Measurements from ENCODE around the gene FBLN5.
"Not testable (repeated sequence)": the region's sequence is repeated elsewhere in the genome, so short reads cannot be mapped to it uniquely, and the experiment has no call there.

Gene FBLN5

DNA sequence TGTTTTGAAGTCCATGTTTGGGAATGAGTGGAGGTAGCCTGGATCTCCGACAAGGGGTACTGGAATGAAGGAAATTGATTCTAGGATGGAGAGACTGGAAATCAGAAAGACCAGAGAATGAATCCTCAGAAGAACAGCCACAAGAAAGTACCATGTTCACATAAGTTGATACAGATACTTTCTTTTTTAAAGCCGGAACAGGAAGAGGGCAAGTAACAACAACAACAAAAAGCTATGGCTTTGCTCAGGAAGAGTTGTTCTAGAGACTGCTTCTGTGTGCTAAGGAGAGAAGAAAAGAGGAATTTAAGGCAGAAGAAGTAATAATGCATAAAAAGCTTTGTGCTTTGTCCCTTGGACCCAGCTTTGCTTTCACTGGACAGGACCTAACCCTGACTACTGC, 86.4 kb downstream of the FBLN5 start:
- no peak for DNase-seq (ENCODE audit: low spot score)

DNA sequence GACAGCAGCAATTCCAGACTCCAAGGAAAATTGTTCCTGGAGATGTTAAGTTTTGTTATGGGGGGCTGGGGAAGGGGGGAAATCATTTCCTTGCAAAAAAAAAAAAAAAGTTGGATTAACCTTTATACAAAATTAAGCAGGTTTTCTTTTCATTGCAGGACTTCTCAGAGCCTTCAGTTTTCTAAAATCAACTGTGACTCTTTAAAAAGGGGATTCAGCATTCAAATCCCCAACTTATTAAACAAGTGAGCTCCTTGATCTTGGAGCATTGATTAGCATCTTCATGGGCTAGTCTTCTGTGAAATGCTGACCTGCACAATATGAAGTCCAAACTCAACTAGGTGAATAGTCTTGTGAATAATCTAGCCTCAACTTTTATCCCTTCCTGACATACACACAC, 87.3 kb downstream of the FBLN5 start:
- no peak for DNase-seq (ENCODE audit: low spot score)

DNA sequence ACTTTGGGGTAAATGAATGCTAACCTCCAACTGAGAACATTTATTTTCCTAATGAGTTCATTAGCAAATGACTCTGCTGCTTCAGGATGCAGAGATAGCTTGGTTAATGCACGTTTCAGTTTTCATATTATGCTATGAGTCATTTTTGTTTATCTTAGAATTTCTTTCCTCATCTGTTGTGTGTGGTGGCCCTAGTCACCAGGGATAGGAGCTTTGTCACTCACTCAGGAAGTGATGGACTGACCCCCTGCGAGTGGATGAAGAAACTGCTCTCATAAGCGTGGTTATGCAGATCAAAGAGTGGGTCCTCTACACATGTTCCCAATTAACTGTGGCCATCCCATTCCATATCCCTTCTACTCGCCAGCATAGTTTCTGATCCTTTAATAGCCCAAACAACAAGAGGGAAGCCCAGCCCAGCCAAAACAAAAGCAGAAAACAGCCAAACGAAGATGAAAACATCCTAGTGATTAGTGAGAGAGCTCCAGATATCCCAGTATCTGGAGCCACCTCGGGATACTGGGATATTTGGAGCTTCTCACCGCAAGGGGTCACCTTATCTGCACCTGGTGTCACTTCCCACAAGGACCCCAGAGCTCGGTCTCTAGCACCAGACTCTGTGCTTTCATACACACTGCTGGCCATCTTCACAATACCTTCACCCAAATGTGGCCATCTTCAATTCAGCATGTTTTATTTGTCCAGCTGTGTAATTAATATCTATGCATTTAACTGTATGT, 88.8 kb downstream of the FBLN5 start:
- DNase-seq (ENCODE audit: low spot score): no peak

DNA sequence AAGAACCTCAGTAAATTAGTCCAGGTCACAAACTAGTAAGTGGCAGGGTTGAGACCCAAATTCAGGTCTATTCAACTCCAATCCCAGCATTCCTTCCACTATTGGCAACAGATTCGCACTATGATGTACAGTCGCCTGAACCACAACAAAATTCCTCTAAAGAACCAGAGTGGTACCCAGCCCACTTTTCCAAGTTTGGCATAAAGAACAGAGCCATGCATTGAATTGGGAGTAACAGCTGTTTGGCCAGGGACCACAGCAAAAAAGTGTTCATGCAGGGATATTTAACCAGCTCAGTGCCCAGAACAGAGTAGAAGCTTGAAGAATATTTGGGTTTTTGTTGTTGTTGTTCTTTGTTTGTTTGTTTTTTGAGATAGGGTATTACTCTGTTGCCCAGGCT, 89.9 kb downstream of the FBLN5 start:
- no peak for DNase-seq (ENCODE audit: low spot score)

DNA sequence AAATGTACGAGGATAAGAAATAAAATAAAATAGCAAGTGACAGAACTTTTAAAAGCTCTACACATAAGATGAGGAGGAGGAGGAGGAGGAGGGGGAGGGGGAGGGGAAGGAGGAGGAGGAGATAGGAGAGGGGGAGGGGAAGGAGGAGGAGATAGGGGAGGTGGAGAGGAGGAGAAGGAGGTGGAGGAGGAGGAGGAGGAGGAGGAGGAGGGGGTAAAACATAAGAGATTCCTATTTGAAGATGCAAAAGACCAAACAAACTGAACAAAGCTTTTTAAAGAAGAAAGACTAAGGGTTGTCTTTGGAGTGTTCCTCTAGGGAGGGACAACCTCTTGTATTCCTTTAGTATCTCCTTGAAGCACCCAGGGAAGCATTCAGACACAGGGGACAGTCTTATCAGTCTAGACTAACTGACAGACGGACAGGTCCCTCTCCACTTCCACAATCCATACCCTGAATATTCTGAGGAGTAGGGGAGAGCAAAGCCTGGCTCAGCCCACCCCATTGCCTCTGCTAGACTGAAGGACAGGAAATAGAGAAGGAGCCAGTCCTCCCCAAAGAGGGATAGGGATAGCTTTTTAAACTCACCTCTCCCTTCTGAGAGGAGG, 93.1 kb downstream of the FBLN5 start:
- no peak for DNase-seq (ENCODE audit: low spot score)

DNA sequence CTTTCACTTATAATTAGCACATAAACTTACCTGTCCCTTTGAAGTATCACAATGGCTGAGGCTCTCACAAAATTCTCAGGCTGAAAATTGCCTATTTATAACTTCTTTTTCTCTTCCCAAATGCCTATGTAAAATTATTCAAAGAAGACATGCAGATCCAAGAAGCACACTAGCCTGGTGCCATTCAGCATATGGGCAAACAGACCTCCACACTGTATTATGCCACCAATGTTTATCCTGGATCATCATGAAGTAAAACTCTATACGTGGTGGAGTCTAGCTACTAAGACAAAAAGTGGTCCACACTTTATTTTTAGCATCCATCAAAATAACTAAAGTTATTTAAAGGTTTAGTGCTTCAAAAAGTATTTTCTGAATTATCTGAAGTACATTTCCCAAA, 95.9 kb downstream of the FBLN5 start:
- no peak for DNase-seq (ENCODE audit: low spot score)

DNA sequence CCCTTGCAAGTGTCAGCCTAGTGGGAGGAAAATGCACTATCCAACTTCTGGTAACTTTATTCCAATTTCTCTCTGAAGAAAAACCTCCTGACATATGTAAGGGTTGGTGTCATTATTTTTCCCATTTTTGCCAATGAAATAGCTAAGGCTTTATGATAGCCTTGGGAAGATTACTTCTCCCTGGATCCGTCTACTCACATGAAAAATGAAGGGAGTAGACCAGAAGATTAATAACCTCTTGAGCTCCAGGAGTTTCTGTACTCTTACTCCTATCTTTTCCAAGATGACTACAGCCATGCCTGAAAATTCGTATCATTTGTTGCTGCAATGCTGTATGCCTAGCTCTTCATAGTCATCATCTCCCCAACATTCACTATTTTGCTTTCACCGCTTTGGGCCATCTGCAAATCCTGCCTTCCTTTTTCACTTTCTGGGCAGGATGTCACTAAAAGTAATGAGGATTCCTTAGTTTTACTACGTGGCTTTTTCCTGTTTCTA, 98.9 kb downstream of the FBLN5 start:
- DNase-seq (ENCODE audit: low spot score): no peak

DNA sequence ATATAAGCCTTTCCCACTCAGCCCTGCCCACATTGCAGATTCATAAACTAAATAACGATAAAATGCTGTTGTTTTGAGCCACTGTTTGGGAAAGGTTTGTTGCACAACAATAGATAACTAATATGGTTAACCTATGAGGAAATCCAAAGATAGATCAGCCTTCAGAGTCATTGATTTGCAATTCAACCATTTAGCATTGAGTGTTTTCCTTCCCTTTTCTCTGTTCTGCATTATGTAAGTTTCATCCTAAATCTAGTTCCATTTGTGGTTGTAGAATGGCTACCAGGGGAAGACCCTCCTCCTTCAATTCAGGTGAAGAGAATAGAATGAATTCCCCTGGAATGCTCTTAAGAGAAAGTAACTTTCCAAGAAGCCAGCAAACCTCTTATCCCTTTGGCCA, 99.8 kb downstream of the FBLN5 start:
- no peak for DNase-seq (ENCODE audit: low spot score)

DNA sequence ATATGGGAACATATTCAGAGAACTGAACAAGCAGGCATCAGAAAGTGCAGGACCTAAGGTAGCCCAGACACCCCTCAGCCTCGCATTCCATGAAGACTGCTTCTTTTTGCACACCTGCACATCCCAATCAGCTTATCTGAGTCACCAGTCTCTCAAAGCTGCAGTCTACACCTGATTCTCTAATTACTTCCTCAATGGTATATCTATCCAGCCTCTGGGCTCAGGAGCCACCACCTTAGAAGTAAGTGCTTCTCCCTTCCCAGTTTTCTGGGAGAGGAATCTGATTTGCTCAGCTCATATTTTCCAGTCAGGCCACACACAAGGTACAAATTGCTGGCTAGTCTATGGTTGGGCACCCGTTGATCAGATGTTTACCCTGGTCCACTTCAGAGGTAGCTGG, 101.8 kb downstream of the FBLN5 start:
- DNase-seq (ENCODE audit: low spot score): no peak

DNA sequence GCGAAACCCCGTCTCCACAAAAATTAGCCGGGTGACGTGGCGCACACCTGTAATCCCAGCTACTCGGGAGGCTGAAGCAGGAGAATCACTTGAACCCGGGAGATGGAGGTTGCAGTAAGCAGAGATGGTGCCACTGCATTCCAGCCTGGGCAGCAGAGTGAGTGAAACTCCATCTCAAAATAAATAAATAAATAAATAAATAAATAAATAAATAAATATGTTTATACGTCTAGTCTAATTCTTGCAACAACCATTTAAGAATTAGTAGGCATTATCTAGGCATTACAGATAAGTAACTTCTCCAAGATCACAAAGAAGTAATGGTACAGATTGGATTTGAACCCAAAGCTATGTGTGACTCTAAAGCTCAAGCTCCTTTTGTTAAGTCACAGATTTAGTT, 102.4 kb downstream of the FBLN5 start:
- DNase-seq (ENCODE audit: low spot score): not testable (repeated sequence)

DNA sequence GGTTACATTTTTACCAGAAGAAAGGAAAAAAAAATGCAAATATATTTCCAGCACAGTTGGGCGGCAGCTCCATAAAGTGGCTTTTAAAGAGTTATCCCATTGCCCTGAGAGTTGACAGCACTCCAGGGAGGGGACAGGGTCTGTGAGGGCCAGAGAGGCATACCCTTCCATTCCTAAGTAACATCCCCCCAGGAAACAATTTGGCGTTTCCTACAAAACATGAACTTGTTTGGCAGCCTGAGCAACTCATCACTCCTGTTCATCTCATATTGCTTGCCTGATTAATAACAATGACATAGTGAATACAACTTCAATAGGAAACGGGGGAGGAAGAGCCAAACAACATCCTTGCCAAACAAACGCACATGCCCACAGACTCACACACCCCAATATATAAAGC, 103.5 kb downstream of the FBLN5 start:
- no peak for DNase-seq (ENCODE audit: low spot score)

DNA sequence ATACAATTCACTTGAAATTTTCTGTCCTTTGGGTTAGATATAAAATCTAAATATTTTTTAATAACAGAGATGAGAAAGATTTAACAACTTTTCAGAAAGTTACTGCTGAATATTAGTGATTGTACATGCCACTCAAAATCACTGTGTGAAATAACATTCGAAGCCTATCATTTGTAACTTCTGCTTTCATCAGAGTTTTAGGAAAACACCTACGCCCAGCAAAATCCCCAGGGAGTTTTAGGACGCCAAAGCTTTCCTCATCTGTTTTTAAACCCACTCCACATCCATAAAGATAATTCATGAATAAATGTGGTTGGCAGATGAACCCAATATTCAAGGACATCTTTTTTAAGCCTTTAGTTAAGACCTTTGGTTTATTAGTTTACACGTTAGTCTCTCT, 104.1 kb downstream of the FBLN5 start:
- no peak for DNase-seq (ENCODE audit: low spot score)

DNA sequence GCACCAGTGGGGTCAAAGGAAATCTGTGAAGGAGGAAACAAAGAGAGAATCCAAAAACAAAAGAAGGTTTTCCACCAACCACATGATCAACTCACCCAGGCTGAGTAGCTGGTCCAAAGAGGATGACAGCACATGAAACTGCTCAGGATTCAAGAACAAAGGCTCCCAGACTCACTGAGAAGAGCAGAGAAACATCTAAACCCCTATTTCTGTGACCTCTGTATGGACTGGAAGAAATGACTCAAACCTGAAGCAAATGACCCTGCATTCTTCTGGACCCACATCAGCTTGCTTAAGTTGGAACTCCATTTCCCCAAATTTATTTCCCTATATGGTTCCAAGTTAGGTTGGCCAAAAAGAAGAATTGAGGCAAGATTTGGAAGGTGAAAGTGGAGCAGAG, 106.4 kb downstream of the FBLN5 start:
- DNase-seq (ENCODE audit: low spot score): no peak

DNA sequence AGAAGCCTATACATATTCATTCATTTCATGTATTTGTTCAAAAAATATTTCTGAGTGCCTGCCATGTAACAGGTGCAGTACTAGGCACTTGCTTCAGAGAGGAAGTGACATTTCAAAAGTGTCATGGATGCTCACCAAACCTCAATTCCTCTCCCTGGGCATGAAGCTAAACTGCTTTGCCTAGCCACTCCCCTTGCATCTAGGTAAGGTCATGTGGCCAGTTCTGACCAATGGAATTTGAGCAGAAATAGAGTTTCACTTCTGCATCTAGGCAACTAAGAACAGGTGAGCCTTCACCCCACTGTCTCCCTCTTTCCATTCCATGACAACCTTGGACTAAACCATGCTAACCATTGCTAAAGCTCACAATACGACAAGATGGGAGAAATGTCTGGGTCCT, 107.7 kb downstream of the FBLN5 start:
- DNase-seq (ENCODE audit: low spot score): no peak

DNA sequence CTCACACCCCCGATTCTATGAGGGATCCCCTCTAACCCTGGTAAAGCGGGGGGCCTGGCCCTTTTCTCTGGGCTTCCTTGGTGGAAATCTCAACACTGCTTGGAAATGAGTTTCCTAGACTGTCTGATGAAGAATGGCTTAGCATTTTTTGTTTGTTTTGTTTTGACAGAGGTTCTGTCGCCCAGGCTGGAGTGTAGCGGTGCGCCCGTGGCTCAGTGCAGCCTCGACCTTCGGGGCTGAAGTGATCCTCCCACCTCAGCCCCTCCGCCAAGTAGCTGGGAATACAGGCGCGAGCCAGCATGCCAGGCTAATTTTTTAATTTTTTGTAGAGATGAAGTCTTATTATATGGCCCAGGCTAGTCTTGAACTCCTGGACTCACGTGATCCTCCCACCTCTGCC, 110.4 kb downstream of the FBLN5 start:
- DNase-seq (ENCODE audit: low spot score): no peak

DNA sequence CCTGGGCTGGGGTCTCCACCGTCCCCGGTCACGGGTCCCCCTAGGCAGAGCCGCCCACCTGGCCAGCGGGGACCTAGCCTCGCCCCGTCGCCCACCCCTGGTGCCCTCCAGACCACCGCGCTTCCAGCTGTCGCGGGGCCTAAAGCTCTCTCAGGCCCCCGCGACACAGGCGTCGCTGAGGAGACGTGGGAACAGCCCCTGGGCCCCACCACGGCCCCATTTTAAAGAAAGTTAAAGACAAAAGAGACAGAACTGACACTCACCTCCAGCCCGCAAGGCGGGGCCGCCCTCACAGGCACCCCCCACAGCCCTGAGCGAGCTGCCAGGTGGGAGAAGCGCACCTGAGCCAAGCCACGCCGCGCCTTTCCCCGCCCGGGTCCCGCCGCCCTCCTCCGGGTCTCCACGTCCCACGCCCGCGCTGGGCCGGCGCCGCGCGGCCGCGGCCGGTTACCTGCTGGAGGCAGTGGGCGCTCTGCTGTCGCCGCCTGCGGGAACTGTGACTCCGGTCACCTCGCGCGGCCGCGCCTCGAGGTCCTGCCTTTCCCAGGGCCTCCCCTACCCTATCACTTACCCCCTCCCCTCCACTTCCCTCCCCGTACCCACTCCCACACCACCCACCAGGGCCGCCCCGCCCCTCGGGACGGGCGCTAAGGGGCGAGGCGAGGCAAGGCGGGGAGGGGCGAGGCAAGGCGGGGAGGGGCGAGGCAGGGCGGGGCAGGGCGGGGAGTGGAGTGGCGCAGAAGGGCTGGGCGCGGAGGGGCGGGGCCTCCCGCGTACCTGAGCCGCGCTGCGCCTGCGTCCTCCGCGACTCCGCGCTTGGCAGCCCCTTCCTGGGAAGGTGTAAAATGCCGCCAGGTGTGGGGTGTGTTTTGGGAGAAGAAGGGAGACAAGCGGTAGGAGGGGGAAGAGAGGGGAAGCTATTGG, 111.3 kb downstream of the FBLN5 start:
- peak; percentile 95 for DNase-seq (ENCODE audit: low spot score)

DNA sequence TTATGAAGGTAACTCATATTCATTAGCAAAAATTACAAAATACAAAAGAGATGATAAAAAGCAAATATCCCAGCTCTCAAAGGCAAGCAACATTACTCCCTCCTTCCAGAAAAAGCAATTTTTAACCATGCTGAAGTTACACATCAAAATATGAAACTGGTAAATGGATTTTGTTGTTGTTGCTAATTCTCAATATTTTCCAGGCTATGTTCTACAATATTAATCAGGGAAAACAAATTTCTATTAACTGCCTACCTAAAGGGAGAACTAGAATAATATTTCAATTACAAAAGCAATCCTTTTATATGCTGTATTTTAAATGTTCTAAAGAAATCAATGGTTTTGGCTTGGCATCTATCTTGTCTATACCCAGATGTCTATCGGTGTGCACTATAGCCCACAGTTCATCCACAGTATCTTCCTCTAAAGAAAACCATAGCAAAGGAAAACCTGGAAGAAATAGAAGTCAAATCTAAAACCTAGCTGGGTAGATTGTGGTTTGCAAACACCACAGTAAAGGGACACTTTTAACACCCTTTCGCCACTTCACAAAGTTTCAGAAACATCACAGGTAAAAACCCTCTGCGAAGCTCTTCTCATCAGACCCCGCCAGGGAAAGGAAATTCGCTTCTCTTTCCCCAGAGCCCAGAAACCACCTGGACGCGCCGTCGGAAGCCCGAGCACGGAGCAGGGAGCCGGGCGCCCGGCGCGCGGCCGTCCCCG, 112.1 kb downstream of the FBLN5 start:
- DNase-seq (ENCODE audit: low spot score): no peak

DNA sequence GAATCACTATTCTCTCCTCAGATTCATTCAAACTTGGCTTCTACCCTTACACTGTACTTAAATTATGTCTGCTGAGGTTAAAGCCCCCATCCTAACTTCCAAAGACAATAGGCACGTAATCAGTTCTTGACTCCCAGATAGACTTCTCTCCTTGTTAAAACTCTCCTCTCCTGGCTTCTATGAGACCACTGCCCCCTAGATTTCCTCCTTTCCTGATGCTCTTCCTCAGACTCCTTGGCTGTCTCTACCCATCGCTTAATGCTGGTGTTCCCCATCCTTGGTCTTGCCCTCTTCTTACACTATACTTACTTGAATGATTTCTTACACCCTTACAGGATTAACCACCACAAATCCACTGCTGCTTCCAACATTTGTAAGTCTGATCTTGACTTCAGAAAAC, 112.9 kb downstream of the FBLN5 start:
- DNase-seq (ENCODE audit: low spot score): no peak

DNA sequence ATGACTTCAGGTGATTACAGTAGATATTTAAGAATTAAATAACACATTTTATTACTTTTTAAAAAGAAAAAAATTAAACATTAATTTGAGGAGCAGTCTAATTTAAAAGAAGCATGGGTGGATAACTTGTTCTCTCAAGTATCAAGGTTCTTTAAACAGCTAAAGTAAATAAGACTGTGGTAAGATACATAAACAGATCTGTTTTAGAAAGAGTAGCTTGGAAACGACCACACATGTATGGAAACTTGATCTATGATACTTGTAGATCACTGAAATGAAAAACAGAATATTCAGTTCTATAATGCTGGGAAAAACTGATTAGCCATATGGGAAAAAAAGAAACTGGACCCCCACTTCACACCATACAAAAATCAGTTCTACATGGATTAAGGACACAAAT, 116.2 kb downstream of the FBLN5 start:
- DNase-seq (ENCODE audit: low spot score): no peak

DNA sequence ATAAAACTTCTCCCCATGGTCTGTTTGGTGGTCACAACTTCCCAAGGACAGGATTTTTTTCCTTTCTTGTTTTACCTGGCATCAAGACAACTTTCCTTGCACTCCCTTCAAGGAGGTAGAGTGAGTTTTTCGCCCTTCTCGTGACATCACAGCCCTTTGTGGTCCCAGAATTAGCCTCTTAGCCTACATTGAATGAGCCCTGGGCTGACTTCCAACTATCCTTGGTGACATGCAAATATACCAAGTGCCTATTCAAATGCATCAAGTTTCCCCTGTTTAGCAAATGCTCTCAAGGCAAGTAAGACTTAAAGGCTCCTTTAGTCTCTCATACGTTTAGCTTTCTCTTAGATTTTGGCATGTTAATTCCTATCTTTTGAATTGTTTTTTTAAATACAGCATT, 116.7 kb downstream of the FBLN5 start:
- peak; percentile 36 for DNase-seq (ENCODE audit: low spot score)

DNA sequence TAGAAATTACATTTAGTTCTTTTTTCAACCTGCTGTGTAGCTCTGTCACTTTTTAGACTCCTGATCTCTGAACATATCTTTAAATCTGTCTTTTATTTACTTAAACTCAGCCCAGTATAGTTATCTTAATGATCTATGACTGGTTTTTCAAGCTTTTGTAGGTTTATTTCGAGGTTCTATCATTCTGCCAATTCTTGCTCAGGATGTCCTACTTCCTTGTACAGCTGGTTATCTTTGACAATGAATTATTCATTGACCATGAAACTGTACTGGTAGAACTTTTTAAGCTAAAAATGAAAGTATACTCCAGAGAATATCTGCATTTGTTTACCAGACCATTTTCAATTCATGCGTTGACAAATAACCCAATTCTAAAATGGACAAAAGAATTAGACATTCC, 118.0 kb downstream of the FBLN5 start:
- DNase-seq (ENCODE audit: low spot score): no peak

DNA sequence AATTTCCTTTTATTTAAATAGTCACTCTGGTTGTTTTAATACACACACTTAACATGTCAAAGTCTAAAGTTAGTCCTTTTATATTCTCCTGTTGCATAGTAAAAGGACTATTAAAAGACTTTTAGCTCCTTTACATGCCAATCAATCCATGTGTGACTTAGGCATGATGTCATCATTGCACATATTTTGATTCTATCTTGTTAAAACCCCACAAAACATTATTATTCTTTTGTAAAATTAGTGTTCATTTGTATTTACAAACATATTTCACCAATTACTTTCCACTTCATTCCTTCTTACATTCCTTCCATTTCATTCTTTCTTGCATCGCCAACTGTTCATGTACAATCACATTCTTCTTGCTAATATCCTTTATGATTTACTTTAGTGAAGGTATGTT, 119.7 kb downstream of the FBLN5 start:
- DNase-seq (ENCODE audit: low spot score): no peak

Measured in iPS-NIHi11 (cell line).